Measurements from ENCODE around the gene KRTAP3-1. TPM values are rescaled to one million over a fixed set of nuclear protein-coding genes. Genes with fewer than 3 reads are reported as not detected.
"Not testable (repeated sequence)": the region's sequence is repeated elsewhere in the genome, so short reads cannot be mapped to it uniquely, and the experiment has no call there.

KRTAP3-1 gene
- polyA plus RNA-seq (ENCODE audit: insufficient read length in 10 of 10): not detected
- long read RNA-seq, donor 1: 0 reads
- long read RNA-seq, donor 2: 0 reads
- long read RNA-seq, donor 3: 0 reads
- long read RNA-seq, donor 4: 0 reads
- long read RNA-seq, donor 5: 0 reads
- long read RNA-seq, donor 6: 0 reads
- long read RNA-seq, donor 7: 0 reads
- long read RNA-seq, donor 8: 0 reads
- long read RNA-seq, donor 9: 0 reads

DNA sequence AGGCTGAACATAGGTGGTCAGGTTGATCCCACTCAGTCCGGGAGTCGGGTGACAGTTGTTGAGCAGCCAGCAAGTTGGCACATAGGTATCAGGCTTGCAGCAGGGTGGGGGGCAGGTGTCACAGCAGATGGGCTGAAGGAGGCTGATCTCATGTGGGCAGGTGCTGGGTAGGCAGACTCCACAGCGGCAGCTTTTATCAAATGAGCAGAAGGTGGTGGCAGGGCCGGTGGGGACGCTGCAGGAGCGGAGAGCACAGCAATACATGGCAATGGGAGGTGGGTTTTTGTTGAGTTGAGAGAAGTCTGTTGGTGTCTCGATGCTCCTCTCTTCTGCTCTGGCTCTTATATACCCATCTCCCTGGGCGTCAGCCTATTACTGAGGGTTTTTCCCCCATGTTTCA is at the start of gene KRTAP3-1:
Gene KRTAP3-1 (minus strand): TSS at position 318 of the 400 bp plus-strand sequence. CDS start 54 bp downstream, at position 264.
- DNase-seq: no peak

DNA sequence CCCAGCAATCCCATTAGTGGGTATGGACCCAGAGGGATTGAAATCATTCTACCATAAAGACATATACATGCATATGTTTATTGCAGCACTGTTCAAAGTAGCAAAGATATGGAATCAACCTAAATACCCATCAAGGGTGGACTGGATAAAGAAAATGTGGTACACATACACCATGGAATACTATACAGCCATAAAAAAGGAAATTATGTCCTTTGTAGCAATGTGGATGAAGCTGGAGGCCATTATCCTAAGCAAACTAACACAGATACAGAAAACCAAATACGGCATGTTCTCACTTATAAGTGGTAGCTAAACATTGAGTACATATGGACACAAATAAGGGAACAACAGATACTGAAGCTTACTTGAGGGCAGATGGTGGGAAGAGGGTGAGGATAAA is 48.6 kb upstream of the KRTAP3-1 start:
- DNase-seq: no peak

DNA sequence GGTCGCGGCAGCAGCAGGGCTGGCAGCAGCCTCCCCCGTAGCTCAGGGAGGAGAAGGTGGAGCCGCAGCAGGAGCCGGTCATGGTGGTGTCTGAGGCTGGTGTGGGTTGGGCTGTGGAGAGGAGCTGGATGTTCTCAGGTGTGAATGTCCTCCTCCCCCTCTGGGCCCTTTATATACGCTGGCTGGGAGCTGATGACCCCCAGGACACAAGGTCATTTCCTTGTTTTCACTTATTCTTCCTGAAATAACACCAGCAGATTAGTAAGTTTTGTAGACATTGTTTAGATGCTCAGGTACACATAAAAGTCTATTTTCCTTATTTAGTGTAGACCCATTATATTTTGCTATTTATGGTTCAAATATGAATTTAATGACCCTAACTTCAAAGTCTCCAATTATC is 46.2 kb upstream of the KRTAP3-1 start, which contains the start of gene KRTAP2-2:
Gene KRTAP2-2 (minus strand): TSS at position 101 of the 400 bp plus-strand sequence. CDS start 19 bp downstream, at position 82.
- DNase-seq: not testable (repeated sequence)

DNA sequence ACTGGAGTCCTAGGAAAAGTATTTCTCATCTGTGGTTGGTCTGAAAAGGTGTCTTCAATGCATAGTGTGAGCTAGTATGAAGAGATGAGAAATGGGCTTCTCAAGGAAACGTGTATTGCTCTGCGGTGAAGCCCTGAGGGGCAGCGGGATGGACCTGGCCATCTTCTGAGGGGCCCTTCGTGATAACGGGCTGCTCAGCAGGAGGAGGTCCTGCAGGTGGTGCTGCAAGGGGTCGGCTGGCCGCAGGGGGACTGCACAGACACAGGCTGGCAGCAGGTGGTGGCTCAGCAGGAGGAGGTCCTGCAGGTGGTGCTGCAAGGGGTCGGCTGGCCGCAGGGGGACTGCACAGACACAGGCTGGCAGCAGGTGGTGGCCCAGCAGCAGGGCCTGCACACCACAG is 45.6 kb upstream of the KRTAP3-1 start:
- not testable (repeated sequence) for DNase-seq

DNA sequence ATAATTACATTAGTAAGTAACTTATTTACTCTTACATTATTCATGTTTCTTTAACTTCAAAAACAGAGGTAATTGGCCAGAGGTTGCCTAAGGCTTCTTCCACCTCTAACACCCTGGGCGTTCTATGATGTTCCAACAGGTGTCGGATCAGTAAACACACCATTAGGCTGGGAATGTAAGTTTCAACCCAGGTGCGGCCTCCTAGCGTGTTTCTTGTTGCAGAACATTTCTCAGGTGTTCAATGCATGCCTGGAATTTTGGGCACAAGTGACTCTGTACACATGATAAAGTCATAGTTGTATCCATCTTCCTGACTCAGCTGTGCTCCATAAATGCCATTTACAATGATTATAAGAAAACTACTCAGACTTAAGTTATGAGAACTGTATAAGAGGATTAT is 45.1 kb upstream of the KRTAP3-1 start:
- no peak for DNase-seq

- peak in 1 of 3 donors; percentile 25 for DNase-seq
These were observed 43.6 kb upstream of the KRTAP3-1 start for GRCh38 chr17:41052566-41052965.

GRCh38 chr17:41049110-41049509 is 40.2 kb upstream of the KRTAP3-1 start:
- DNase-seq: no peak

- peak in 1 of 3 donors; percentile 25 for DNase-seq
These were observed 39.5 kb upstream of the KRTAP3-1 start for GRCh38 chr17:41048441-41048840.

GRCh38 chr17:41046735-41047465 is 38.0 kb upstream of the KRTAP3-1 start, which contains the start of gene KRTAP2-1:
Gene KRTAP2-1 (minus strand): TSS chr17:41047316. CDS start chr17:41047267, 49 bp downstream.
- DNase-seq: not testable (repeated sequence)

DNA sequence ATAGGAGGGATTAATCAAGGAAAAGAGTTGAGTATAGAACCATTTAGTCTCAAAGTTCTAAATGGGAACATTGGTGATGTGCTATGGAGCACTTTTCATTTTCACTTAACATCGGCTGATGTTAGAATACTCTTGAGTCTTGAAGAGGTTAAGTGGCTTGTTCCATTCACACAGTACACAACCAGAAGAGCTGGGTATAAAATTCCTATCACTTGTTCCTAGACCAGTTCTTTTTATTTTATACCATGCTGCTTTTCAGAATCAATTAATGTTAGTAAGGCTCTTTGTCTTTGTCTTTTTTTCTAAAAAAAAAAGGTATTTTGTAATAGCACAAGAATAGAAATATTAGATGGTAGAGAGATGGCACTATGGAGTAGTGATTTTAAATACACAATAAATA is 34.0 kb upstream of the KRTAP3-1 start:
- DNase-seq: no peak

GRCh38 chr17:41040783-41041571 is 32.0 kb upstream of the KRTAP3-1 start, which contains the start of gene KRTAP1-1:
Gene KRTAP1-1 (minus strand): TSS chr17:41041450. CDS start chr17:41041397, 53 bp downstream.
- DNase-seq: peak in 2 of 3 donors; percentile 11 to 43

DNA sequence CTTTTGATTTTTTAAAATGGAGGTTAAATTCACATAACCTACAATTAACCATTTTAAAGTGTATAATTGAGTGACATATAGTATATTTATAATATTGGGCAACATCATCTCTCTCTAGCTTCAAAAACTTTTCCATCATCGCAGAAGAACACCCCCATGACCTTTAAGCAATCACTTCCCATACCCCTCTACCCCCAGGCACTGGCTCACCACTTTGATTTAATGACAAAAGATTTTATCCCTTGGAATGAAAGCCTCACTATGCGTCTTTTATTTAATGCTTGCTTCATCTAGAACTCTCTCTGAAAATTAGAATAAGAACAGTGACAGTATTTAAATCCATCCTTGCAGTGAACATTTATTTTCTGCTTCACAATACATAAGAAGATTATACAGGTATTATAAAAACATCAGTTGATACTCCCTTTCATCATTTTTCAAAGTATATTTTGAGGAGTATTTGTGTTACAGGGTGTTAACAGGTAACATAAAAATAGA is 29.0 kb upstream of the KRTAP3-1 start:
- DNase-seq: no peak

DNA sequence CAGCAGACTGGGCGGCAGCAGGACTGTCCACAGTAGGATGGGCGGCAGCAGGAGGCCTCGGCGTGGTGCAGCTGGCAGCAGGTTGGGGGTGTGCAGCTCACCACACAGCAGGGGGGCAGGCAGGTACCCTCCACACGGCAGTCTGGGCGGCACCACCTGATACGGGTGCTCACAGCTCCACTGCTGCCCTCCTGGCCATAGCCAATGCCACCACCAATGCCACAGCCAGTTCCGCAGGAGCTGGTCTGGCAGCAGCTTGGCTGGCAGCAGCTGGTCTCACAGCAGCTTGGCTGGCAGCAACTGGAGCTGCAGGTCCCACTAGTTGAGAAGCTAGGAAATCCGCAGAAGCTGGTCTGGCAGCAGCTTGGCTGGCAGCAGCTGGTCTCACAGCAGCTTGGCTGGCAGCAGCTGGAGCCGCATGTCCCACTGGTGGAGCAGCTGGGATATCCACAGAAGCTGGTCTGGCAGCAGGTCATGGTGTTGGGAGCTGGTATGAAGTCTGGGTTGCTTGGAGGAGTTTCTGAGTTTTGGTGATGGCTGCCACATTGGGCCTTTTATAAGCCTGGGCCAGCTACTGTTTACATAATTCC is 25.5 kb upstream of the KRTAP3-1 start, which contains the start of gene KRTAP1-3:
Gene KRTAP1-3 (minus strand): TSS at position 529 of the 590 bp plus-strand sequence. CDS start 53 bp downstream, at position 476.
- peak in 1 of 3 donors; percentile 16 for DNase-seq

DNA sequence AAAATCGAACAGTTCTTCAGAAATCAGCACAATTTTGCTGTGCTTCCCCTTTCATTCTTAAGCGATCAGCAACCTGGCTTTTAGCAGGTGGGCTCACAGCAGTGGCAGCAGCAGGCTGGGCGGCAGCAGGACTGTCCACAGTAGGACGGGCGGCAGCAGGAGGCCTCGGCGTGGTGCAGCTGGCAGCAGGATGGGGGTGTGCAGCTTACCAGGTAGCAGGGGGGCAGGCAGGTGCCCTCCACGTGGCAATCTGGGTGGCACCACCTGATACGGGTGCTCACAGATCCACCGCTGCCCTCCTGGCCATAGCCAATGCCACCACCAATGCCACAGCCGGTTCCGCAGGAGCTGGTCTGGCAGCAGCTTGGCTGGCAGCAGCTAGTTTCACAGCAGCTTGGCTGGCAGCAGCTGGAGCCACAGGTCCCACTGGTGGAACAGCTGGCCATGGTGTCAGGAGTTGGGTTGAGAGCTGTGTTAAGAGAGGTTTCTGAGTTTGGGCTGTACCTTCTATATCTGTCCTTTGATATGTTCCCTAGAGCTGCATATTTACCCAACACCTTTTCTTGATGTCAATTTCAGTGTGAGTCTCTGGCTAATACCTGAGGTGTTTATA is 20.8 kb upstream of the KRTAP3-1 start, which contains the start of gene KRTAP1-4:
Gene KRTAP1-4 (minus strand): TSS at position 563 of the 613 bp plus-strand sequence. CDS start 117 bp downstream, at position 446.
- no peak for DNase-seq

GRCh38 chr17:41026715-41027471 is 18.0 kb upstream of the KRTAP3-1 start, which contains the start of gene KRTAP1-5:
Gene KRTAP1-5 (minus strand): TSS chr17:41027208. CDS start chr17:41027155, 53 bp downstream.
- peak in 1 of 3 donors; percentile 27 for DNase-seq

- no peak for DNase-seq
These were observed 15.8 kb upstream of the KRTAP3-1 start for GRCh38 chr17:41024697-41025096.

DNA sequence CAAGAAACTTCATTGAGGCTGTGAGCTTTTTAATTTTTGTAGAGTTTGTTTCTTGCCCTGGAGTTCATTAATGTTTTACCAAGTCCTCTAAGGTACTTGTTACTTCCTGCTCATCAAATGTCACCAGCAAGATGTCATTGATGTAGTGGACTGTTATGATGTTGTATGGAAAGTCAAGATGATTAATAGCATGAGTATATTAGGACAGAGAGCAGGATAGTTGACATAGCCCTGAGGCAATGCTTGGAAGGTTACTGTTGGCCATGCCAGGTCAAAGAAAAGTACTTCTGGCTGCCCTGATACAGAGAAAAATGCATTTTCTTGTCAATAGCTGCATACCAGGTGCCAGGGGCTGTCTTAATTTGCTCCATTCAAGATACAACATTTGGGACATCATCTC is 11.4 kb upstream of the KRTAP3-1 start:
- DNase-seq: no peak

DNA sequence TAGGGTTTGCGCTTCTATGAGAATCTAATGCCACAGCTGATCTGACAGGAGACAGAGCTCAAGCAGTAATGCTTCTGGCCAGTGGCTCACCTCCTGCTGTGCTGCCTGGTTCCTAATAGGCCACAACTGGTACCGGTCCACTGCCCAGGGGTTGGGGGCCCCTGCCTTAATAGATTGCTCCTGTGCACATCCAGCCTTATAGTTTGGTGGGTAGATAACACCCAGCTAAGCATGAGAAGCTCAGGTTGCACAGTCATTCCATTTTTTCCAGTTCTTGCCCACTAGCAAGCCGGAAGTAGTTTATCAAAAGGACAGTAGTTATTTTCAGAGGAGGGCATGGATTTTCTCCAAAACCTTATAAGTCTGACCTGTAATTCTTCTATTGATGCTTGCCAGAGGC is 10.5 kb upstream of the KRTAP3-1 start:
- no peak for DNase-seq

GRCh38 chr17:41018541-41018940 is 9.6 kb upstream of the KRTAP3-1 start:
- no peak for DNase-seq

Measured in muscle of back (tissue), 13 donors.